Activated B cell treated with CpG ODN at 0.5 μM for 24 hours (primary cell): ENCODE results near the gene MPPED1. TPM values are rescaled to one million over a fixed set of nuclear protein-coding genes. Genes with fewer than 3 reads are reported as not detected.

Experiments used
- ATAC-seq: fragments of 200-7000 bp; cut with Tn5 transposase; one replicate; pipeline ENCODE4 v1.10.0; 2021; ENCODE audit warnings: low read depth, mild to moderate bottlenecking, moderate library complexity
- CTCF ChIA-PET: fragments of 350-600 bp; sonication (Branson Sonifier 250); formaldehyde crosslinking; loops from one replicate; lab custom pipeline; 2021; ENCODE audit warnings: antibody characterized with exemption; lab: Charles Lee
- POLR2A ChIA-PET: fragments of 350-600 bp; sonication (Branson Sonifier 250); formaldehyde crosslinking; loops from one replicate; lab custom pipeline; 2021; ENCODE audit warnings: antibody characterized with exemption; lab: Charles Lee
- DNase-seq: peaks from one replicate; pipeline ENCODE4 v3.0.0; 2022
- H3K27ac Mint-ChIP-seq: one replicate; pipeline ENCODE4 v1.8.0; 2020; ENCODE audit warnings: mixed read lengths
- H3K27me3 Mint-ChIP-seq: one replicate; pipeline ENCODE4 v1.8.0; 2021; ENCODE audit warnings: mixed read lengths
- H3K36me3 Mint-ChIP-seq: one replicate; pipeline ENCODE4 v1.8.0; 2021; ENCODE audit warnings: low read depth, mixed read lengths
- H3K4me1 Mint-ChIP-seq: one replicate; pipeline ENCODE4 v1.8.0; 2021; ENCODE audit warnings: mixed read lengths
- H3K4me3 Mint-ChIP-seq: one replicate; pipeline ENCODE4 v1.8.0; 2020; ENCODE audit warnings: mild to moderate bottlenecking, mixed read lengths
- H3K9me3 Mint-ChIP-seq: one replicate; pipeline ENCODE4 v1.8.0; 2020; ENCODE audit warnings: mixed read lengths
- CTCF ChIP-seq: fragments of 200-600 bp; IDR thresholded peaks from one replicate; pipeline ENCODE4 v1.8.0; 2022; ENCODE audit warnings: antibody characterized with exemption, mild to moderate bottlenecking
- intact Hi-C: fragments of 100-400 bp; cut with micrococcal nuclease; formaldehyde crosslinking; loops from one replicate; pipeline ENCODE4 v1.15.1; 2024
- total RNA-seq: library from RNA; stranded (reverse); gene quantifications from 2 replicates; pipeline ENCODE4 v1.2.3, GENCODE V29; 2022

Gene MPPED1
- total RNA-seq, 1 donor from 2014 or later: not detected

- H3K27me3 Mint-ChIP-seq: no peaks in the 10 kb centered on the region
- no peaks in the 10 kb centered on the region for H3K4me1 Mint-ChIP-seq
- CTCF ChIA-PET: no interaction called here
- ATAC-seq: no peak
- no peaks in the 10 kb centered on the region for H3K36me3 Mint-ChIP-seq
- POLR2A ChIA-PET: no interaction called here
- intact Hi-C loops: no loop called here
- TF ChIP-seq CTCF: no peak
- no peak overlapping the region for H3K27ac Mint-ChIP-seq
- H3K4me3 Mint-ChIP-seq: no peak overlapping the region
- no peaks in the 10 kb centered on the region for H3K9me3 Mint-ChIP-seq
- no peak for DNase-seq
Observed at GRCh38 chr22:43497956-43498855, 86.4 kb downstream of the MPPED1 start.

- DNase-seq (no peak), ATAC-seq (no peak)
- no peaks in the 10 kb centered on the region for H3K4me1 Mint-ChIP-seq
- no peaks in the 10 kb centered on the region for H3K36me3 Mint-ChIP-seq
- intact Hi-C loops: no loop called here
- no peak for TF ChIP-seq CTCF
- H3K27ac Mint-ChIP-seq: no peak overlapping the region
- ChIA-PET POLR2A (no interaction called here), CTCF (no interaction called here)
- no peaks in the 10 kb centered on the region for H3K9me3 Mint-ChIP-seq
- no peaks in the 10 kb centered on the region for H3K27me3 Mint-ChIP-seq
- no peak overlapping the region for H3K4me3 Mint-ChIP-seq
Observed at GRCh38 chr22:43498856-43499253, 87.0 kb downstream of the MPPED1 start.

GRCh38 chr22:43500792-43501785 is 89.3 kb downstream of the MPPED1 start:
- H3K36me3 Mint-ChIP-seq: no peaks in the 10 kb centered on the region
- POLR2A ChIA-PET: no interaction called here
- no peak for TF ChIP-seq CTCF
- no peaks in the 10 kb centered on the region for H3K9me3 Mint-ChIP-seq
- ATAC-seq: no peak
- intact Hi-C loops: no loop called here
- H3K27me3 Mint-ChIP-seq: no peaks in the 10 kb centered on the region
- DNase-seq: no peak
- no peak overlapping the region for H3K27ac Mint-ChIP-seq
- CTCF ChIA-PET: no interaction called here
- no peaks in the 10 kb centered on the region for H3K4me1 Mint-ChIP-seq
- no peak overlapping the region for H3K4me3 Mint-ChIP-seq

GRCh38 chr22:43501878-43502277 is 90.1 kb downstream of the MPPED1 start:
- Mint-ChIP-seq H3K9me3 (no peaks in the 10 kb centered on the region), H3K4me1 (no peaks in the 10 kb centered on the region), H3K4me3 (no peak overlapping the region), H3K27me3 (no peaks in the 10 kb centered on the region), H3K27ac (no peak overlapping the region), H3K36me3 (no peaks in the 10 kb centered on the region)
- ATAC-seq: no peak
- TF ChIP-seq CTCF: no peak
- POLR2A ChIA-PET: no interaction called here
- CTCF ChIA-PET: no interaction called here
- intact Hi-C loops: no loop called here
- no peak for DNase-seq
